GM19043 (cell line): ENCODE results near the gene ATP1A4.

ENCODE experiments used
- ATAC-seq: cut with Tn5 transposase; IDR thresholded peaks from one replicate; pipeline ENCODE4 v1.9.1; 2021; ENCODE audit warnings: low read depth; ENCODE audit not compliant: unreplicated experiment

Gene ATP1A4

GRCh38 chr1:160168609-160169369, 17.4 kb downstream of the ATP1A4 start:
- no peak for ATAC-seq

GRCh38 chr1:160169553-160170399, 18.4 kb downstream of the ATP1A4 start:
- peak; percentile 61 for ATAC-seq

GRCh38 chr1:160171354-160171753, 20.0 kb downstream of the ATP1A4 start:
- no peak for ATAC-seq

GRCh38 chr1:160171980-160172379, 20.6 kb downstream of the ATP1A4 start:
- no peak for ATAC-seq

GRCh38 chr1:160177231-160177630, 25.8 kb downstream of the ATP1A4 start:
- no peak for ATAC-seq

- no peak for ATAC-seq
Measured at GRCh38 chr1:160177667-160178066, 26.3 kb downstream of the ATP1A4 start.

- ATAC-seq: no peak
Measured at GRCh38 chr1:160178731-160179130, 27.3 kb downstream of the ATP1A4 start.

- no peak for ATAC-seq
Measured at GRCh38 chr1:160179336-160179735, 27.9 kb downstream of the ATP1A4 start.

- ATAC-seq: no peak
Measured at GRCh38 chr1:160186246-160186645, 34.8 kb downstream of the ATP1A4 start.

- no peak for ATAC-seq
Measured at GRCh38 chr1:160186729-160187128, 35.3 kb downstream of the ATP1A4 start.

GRCh38 chr1:160187407-160187806, 36.0 kb downstream of the ATP1A4 start:
- no peak for ATAC-seq

- no peak for ATAC-seq
Measured at GRCh38 chr1:160188341-160188740, 36.9 kb downstream of the ATP1A4 start.

GRCh38 chr1:160189649-160190625, 38.5 kb downstream of the ATP1A4 start, which contains the start of gene CASQ1:
Gene CASQ1 (plus strand): TSS chr1:160190575. CDS start chr1:160190752, 177 bp downstream.
- no peak for ATAC-seq

- no peak for ATAC-seq
Measured at GRCh38 chr1:160191756-160192155, 40.4 kb downstream of the ATP1A4 start.

- no peak for ATAC-seq
Measured at GRCh38 chr1:160192234-160192633, 40.8 kb downstream of the ATP1A4 start.

- no peak for ATAC-seq
Measured at GRCh38 chr1:160193091-160193819, 41.9 kb downstream of the ATP1A4 start.

- ATAC-seq: no peak
Measured at GRCh38 chr1:160193832-160194736, 42.7 kb downstream of the ATP1A4 start.

- no peak for ATAC-seq
Measured at GRCh38 chr1:160194737-160195059, 43.3 kb downstream of the ATP1A4 start.

- ATAC-seq: no peak
Measured at GRCh38 chr1:160196143-160196542, 44.7 kb downstream of the ATP1A4 start.
